Endothelial cell of umbilical vein (primary cell): ENCODE measurements around the gene ACSF3.

Experiments
- EZH2 ChIP-seq: IDR thresholded peaks from 2 replicates; pipeline ENCODE4 v1.6.1; 2012; ENCODE audit warnings: borderline replicate concordance, low read depth, mild to moderate bottlenecking, moderate library complexity, low read length, inconsistent platforms; ENCODE audit not compliant: severe bottlenecking
- POLR2A ChIP-seq: IDR thresholded peaks from 2 replicates; pipeline ENCODE4 v1.6.1; 2012; ENCODE audit warnings: low read depth, mild to moderate bottlenecking, control low read depth, low read length
- POLR2AphosphoS5 ChIP-seq: IDR thresholded peaks from 2 replicates; pipeline ENCODE4 v1.6.1; 2012; ENCODE audit warnings: low read depth, mild to moderate bottlenecking, control low read depth, low read length, moderate library complexity; ENCODE audit not compliant: insufficient read depth
- TF ChIP-seq, protein P1 (sequence below), 2 donors: IDR thresholded peaks; 1 replicate in 1 of 2; 2 replicates in 1 of 2; pipeline ENCODE4 v1.5.1; 2011; ENCODE audit warnings: low read length in 2 of 2, mild to moderate bottlenecking in 2 of 2, moderate library complexity in 2 of 2, control low read depth in 1 of 2, inconsistent platforms in 1 of 2, low read depth in 1 of 2; ENCODE audit not compliant: insufficient read depth in 1 of 2; ENCODE audit errors: extremely low read depth in 1 of 2

DNA sequence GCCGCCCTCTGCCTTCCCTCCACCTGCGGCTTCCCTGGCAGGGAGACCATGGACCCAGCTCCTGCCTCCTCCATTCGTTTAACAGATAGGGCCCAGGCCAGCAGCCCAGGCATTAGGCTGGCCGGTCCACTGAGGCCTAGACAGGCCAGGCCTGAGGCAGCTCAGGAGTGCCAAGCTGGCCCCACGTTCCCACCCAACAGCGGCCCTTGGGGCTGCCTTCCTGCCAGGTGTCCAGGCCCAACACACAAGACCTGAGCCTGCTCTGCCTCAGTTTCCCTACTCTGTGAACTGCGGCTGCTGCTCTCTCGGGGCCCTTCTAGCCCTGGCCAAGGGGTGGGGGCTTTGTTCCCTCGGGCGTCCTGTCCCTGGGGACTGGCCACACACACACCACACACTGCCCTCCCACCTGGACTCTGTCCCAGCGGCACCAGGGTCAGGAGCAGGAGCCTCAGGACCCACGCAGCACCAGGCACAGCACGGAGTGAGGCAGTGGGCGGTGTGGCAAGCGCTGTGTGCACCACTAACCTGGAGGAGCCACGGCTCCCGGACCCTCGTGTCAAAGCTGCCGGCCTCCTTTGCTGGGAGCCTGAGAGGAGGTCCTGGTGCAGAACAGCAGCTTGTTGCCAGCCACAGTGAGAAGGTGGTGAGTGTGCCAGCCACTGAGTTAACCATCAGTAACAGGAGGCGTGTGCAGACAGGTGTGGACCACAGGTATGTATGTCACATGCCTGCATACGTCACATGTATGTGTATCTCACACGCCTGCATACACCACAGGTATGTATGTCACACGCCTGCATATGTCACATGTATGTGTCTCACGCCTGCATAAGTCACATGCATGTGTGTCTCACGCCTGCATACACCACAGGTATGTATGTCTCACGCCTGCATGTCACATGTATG is 63.3 kb downstream of the ACSF3 start:
- TF ChIP-seq, protein P1, sequence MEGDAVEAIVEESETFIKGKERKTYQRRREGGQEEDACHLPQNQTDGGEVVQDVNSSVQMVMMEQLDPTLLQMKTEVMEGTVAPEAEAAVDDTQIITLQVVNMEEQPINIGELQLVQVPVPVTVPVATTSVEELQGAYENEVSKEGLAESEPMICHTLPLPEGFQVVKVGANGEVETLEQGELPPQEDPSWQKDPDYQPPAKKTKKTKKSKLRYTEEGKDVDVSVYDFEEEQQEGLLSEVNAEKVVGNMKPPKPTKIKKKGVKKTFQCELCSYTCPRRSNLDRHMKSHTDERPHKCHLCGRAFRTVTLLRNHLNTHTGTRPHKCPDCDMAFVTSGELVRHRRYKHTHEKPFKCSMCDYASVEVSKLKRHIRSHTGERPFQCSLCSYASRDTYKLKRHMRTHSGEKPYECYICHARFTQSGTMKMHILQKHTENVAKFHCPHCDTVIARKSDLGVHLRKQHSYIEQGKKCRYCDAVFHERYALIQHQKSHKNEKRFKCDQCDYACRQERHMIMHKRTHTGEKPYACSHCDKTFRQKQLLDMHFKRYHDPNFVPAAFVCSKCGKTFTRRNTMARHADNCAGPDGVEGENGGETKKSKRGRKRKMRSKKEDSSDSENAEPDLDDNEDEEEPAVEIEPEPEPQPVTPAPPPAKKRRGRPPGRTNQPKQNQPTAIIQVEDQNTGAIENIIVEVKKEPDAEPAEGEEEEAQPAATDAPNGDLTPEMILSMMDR (IDR thresholded peaks at IDR 0.05; ENCODE audit: extremely low read depth in 1 of 2, insufficient read depth in 1 of 2, low read depth in 1 of 2, low read length in 2 of 2), result no peak
- TF ChIP-seq POLR2AphosphoS5 (no peak), POLR2A (no peak), EZH2 (no peak)
